ENCODE measurements around the gene CST6.

CST6 gene, protein sequence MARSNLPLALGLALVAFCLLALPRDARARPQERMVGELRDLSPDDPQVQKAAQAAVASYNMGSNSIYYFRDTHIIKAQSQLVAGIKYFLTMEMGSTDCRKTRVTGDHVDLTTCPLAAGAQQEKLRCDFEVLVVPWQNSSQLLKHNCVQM

GRCh38 chr11:66011785-66012303 is at the start of gene CST6:
Gene CST6, plus strand, starts transcription at chr11:66012008. Its CDS starts 37 bp downstream, at chr11:66012045.
- no peak for DNase-seq

DNA sequence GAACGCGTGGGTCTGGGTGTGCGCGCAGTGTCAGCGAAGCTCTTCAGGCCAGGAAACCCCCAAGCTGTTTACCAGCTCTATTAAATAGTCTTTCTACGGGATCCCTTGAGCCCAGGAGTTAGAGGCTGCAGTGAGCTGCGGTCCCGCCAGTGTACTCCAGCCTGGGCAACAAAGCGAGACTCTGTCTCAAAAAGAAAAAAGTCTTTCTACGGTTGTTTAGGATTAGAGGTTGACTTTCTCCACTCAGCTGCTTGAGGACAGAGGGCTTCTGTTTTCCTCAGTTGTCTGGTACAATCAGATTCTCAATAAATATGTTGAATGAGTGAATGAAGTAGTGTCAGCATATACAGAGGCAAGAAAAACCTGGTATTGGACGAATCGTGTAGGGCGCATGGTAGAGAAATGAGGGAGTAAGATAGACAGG is 49.7 kb upstream of the CST6 start:
- no peak for DNase-seq

DNA sequence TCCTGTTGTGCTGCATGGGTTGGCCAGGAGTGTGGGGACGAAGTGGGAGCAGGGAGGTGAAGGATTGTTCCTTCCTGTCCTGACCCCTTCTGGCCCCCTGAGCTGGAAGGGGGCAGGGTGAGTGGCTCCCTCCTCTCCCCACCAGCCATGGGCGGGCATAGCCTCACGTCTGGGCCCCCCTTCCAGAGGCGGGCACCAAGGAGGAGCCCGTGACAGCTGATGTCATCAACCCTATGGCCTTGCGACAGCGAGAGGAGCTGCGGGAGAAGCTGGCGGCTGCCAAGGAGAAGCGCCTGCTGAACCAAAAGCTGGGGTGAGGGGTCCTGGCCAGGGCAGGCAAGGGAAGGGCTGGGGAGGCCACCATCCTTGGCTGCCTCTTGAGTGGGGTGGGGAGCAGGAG is 46.9 kb upstream of the CST6 start:
- no peak for DNase-seq

- DNase-seq, result no peak
Observed at GRCh38 chr11:65965986-65966762, 45.6 kb upstream of the CST6 start.

DNA sequence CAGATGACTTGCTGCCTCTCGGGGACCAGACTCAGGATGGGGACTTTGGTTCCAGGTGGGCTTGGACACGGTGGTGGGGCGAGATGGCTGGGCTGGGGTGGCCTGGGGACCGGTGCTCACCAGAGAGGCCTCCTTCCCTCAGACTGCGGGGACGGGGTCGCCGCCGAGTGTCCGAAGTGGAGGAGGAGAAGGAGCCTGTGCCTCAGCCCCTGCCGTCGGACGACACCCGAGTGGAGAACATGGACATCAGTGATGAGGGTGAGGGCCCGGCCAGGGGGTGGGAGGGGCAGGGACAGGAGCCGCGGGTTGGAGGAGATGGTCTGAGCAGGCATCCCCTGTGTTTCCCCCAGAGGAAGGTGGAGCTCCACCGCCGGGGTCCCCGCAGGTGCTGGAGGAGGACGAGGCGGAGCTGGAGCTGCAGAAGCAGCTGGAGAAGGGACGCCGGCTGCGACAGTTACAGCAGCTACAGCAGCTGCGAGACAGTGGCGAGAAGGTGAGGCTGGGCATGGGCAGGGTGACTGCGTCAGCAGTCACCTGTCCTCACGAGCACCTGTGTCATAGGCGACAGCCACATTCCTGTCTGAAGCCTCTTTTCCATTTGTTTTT is 44.4 kb upstream of the CST6 start:
- DNase-seq, result no peak

DNA sequence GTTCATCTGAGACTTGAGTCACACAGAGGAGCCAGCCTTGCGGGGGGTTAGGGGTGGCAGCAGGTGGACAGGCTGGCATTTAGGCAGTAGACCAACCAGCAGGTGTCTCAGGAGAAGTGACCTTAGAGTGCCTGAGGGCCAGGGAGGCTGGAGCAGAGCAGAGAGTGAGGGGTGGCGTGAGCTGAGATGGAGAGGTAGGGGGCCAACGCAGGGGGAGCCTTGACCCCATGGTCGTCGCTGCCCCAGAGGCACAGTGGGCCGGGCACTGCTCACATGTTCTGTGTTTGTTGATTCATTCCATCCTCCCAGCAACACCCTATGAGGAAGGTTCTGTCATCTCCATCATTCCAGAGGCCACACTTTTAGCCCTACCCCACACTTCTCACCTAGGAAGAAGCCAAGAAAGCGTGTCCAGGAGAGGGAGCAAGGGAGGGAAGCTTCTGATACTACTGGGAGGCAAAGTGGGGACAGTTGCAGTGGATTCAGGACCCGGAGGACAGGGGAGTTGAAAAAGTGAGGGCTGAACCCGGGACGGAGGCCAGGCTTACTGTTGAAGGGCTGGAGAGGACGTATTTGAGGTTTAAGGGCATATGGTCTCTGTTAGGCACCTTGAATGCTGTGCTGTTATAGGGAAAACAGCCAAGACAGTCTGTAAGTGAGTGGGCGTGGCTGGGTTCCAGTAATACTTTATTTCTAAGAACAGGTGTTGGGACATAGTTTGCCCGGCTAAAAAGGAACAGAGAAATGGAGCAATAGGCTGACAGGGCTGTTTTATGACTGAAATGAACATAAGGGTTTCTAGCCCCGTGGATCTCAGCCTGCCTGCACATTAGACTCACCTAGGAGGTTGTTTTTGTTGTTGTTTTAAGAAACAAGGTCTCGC is 43.0 kb upstream of the CST6 start:
- no peak for DNase-seq

- no peak for DNase-seq
Observed at GRCh38 chr11:65972116-65972515, 39.7 kb upstream of the CST6 start.

DNA sequence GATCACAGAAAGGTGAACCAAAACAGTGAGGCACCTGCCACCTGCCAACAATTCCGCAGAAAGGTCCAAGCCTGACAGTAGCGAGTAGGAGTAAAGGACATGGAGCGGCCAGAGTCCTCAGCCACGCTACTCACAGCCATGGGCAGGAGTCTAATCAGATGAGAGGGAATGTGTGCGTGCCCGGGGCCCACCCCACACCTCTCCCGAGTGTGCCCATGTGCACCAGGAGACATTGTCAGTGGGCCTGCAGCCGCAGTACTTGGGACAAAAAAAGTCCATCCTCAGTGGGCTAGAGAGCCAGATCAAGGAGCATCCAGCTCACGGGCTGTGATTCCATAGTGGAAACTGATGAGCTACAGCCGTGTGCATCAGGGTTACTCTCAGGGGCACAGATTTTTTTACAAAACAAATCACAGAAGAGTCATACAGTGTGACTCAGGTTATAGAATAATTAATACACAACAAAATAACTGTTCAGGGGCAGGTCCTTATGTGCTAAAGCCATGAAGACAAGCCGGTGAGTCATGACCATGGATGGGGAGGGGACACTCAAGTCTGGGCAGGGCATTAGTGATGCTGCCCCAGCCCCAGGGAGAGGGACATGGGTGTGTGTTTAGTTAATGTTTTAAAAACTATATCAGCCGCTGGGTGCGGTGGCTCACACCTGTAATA is 38.2 kb upstream of the CST6 start:
- DNase-seq, result no peak

DNA sequence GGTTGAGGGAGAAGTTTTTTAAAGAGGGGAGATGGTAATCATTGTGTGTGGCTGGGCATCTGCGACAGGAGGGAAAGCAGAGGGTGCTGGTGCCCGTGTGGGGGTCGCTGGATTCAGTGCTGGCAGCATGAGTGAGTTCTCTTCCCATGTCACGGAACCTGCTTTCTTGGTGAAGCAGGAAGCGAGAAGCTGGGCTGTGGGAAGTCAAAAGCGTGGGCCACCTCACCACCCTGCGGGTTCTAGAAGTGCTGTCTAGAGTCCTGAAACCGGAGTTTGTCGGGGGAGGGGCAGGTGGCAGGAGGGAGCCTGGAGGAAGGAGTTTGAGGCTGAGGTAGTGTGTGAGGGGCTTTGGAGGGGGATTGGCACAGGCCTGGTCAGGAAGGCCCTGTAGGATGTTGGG is 36.0 kb upstream of the CST6 start:
- no peak for DNase-seq

DNA sequence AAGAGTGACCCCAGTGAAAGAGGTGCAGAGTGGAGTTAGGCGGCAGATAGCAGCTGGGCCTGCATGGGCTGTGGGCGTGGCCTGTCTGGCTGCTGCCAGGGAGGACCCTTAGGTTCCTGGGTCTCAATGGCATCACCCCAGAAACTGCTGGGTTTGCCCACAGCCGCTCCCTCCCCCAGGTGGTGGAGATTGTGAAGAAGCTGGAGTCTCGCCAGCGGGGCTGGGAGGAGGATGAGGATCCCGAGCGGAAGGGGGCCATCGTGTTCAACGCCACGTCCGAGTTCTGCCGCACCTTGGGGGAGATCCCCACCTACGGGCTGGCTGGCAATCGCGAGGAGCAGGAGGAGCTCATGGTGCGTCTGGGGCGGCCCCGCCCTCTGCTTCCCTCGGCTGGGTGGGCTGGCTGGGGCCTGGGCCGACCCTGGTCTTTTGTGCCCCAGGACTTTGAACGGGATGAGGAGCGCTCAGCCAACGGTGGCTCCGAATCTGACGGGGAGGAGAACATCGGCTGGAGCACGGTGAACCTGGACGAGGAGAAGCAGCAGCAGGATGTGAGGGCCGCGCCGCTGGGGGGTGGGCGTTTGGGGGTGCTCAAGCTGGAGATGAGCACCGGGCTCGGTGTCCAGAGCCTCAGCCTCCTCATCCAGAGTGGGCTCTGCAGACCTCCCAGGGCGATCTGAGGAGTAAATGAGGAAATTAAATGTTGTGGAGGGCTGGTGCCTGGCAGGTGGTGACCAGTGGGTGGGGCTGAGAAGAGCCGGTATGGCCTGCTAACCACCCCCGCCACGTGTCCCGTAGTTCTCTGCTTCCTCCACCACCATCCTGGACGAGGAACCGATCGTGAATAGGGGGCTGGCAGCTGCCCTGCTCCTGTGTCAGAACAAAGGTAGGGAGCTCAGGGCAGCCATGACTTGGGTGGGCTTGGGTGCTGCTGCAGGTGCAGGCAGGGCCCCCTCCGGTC is 35.3 kb upstream of the CST6 start:
- DNase-seq, result no peak

- no peak for DNase-seq
Observed at GRCh38 chr11:65977621-65978390, 34.0 kb upstream of the CST6 start.

- DNase-seq, result no peak
Observed at GRCh38 chr11:65978391-65979238, 33.2 kb upstream of the CST6 start.

DNA sequence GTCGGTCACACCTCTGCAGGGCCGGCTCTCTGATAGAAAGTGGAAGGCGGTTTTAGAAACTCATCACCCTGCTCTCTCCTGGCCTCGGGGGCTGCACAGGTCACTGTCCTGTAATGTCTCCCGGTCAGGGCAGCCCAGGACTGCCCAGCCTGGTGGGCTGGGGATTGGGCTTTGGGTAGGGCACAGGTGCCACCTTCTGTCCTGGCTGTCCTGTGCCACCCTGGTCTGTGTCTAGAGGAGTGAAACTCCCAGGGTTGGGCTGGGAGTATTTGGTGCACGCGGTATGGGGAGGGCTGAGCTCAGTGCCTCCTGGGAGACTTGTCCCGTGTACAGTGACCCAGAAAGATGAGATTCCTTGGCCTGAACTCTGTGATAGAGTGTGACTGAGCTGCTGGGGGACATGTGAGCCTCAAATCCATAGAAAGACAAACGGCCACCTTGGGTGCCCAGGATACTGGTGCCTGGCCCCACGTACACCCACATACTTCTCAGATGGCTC is 32.5 kb upstream of the CST6 start:
- DNase-seq, result no peak

DNA sequence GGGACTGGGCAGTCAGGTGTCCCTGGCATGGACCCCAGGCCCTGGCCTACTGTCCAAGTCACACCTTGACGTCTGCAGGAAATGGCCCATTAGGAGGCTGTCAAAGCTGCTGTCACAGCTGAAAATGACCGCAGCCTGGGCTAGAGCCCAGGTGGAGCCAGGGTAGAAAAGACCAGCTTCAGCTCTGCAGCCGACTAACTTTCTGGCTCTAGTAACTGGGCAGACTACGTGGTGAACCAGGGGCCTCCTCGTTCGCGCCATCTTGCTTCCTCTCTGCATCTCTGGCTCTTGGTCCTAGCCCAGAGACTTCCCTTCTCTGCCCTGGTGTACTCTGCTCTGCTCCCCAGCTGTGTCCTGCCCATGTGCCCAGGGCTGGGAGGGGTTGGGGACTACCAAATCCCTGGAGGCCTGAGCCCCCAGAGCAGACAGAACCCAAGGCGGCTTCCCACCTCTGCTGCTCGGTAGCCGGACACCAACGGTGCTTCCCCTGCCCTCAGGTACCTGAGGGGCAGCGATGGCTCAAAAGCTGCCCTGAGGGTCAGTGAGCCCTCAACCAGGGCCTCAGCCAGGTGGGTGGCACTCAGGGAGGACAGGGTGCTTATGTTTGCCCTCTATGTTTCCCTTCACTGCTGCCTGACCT is 30.6 kb upstream of the CST6 start:
- DNase-seq, result no peak

GRCh38 chr11:65981972-65982823 is 29.6 kb upstream of the CST6 start:
- no peak for DNase-seq

DNA sequence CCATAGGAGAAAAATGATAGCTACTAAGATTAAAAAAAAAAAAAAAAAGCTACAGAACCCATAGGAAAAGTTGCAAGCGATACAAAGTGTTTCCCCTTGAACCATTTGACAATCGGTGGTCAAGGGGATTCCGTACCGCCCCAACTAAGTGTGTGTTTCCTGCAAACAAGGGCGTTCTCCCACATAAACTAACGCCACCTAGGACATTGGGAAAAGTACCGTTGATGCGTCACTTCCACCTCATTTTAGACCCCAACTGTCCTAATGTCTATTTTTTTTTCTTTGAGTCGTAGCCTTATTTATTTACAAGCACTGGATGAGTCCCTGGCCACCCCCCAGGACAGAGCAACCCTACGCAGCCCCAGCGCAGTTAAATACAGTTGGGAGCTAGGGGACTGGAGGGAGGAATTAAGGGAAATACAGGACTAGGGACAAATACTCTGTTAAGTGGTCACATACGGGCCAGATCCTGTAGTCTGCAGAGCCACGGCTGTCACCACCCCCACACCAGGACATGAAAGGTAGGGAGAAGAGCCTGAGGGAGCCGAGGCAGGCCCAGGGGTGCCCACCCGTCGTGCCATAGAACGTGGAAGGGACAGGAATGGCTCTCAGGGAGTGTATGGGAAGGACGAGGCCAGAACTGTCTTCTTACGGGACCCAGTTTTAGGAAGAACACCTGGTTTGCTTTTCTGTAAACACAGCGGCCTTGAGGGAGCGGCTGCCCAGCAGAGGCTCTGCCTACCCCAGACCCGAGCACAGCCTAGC is 28.8 kb upstream of the CST6 start:
- no peak for DNase-seq

- no peak for DNase-seq
Observed at GRCh38 chr11:65983589-65983987, 28.2 kb upstream of the CST6 start.
